SK-N-SH (cell line): Measurements from ENCODE around the gene OR4E1.

Source experiments
- POLR2AphosphoS5 ChIP-seq: IDR thresholded peaks from 2 replicates; pipeline ENCODE4 v1.6.1; 2012; ENCODE audit warnings: low read depth, low read length
- RAD21 ChIP-seq: IDR thresholded peaks from 2 replicates; pipeline ENCODE4 v1.6.1; 2012; ENCODE audit warnings: mild to moderate bottlenecking, low read length
- RCOR1 ChIP-seq: fragments of 150-350 bp; IDR thresholded peaks from 2 replicates; pipeline ENCODE4 v1.6.1; 2017; ENCODE audit warnings: antibody characterized with exemption, low read length
- TF ChIP-seq, protein P1 (sequence below): fragments of 150-350 bp; IDR thresholded peaks from 2 replicates; pipeline ENCODE4 v1.6.1; 2017; ENCODE audit warnings: antibody characterized with exemption, low read length, low read depth, borderline replicate concordance
- TF ChIP-seq, protein P2 (sequence below): fragments of 200-600 bp; sonication (generic); IDR thresholded peaks from 2 replicates; pipeline ENCODE4 v1.6.1; 2017; ENCODE audit warnings: antibody characterized with exemption, mild to moderate bottlenecking, moderate library complexity

DNA sequence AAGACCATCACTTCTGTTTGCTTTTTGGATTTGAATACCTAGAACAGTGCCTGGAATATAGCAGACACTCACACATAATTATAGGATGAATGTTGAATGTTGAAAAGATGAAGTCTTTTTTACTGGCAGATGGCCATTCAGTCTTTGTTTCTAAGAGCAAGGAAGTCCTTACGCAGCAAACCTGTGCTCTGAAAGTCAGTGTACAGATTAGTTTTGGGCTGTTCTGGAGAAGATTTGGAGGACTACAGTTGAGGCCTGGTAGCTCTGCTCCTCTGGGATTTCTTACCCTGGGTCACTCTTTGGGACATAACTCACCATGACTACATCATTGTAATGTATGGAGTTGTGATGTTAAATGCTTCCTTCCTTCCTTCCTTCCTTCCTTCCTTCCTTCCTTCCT, 16.6 kb downstream of the OR4E1 start:
- no peak for TF ChIP-seq POLR2AphosphoS5
- TF ChIP-seq, protein P1, sequence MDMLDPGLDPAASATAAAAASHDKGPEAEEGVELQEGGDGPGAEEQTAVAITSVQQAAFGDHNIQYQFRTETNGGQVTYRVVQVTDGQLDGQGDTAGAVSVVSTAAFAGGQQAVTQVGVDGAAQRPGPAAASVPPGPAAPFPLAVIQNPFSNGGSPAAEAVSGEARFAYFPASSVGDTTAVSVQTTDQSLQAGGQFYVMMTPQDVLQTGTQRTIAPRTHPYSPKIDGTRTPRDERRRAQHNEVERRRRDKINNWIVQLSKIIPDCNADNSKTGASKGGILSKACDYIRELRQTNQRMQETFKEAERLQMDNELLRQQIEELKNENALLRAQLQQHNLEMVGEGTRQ = no peak
- no peak for TF ChIP-seq RAD21
- TF ChIP-seq, protein P2, sequence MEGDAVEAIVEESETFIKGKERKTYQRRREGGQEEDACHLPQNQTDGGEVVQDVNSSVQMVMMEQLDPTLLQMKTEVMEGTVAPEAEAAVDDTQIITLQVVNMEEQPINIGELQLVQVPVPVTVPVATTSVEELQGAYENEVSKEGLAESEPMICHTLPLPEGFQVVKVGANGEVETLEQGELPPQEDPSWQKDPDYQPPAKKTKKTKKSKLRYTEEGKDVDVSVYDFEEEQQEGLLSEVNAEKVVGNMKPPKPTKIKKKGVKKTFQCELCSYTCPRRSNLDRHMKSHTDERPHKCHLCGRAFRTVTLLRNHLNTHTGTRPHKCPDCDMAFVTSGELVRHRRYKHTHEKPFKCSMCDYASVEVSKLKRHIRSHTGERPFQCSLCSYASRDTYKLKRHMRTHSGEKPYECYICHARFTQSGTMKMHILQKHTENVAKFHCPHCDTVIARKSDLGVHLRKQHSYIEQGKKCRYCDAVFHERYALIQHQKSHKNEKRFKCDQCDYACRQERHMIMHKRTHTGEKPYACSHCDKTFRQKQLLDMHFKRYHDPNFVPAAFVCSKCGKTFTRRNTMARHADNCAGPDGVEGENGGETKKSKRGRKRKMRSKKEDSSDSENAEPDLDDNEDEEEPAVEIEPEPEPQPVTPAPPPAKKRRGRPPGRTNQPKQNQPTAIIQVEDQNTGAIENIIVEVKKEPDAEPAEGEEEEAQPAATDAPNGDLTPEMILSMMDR = no peak
- TF ChIP-seq RCOR1 = no peak
